GM21723 (cell line): Measurements from ENCODE around the gene HECW1.
A peak's percentile ranks its signal among the peaks of the same experiment; 100 is the strongest.

ENCODE experiments used
- ATAC-seq: cut with Tn5 transposase; IDR thresholded peaks from one replicate; pipeline ENCODE4 v1.9.1; 2021; ENCODE audit warnings: mild to moderate bottlenecking, moderate library complexity; ENCODE audit not compliant: unreplicated experiment

The HECW1 gene

DNA sequence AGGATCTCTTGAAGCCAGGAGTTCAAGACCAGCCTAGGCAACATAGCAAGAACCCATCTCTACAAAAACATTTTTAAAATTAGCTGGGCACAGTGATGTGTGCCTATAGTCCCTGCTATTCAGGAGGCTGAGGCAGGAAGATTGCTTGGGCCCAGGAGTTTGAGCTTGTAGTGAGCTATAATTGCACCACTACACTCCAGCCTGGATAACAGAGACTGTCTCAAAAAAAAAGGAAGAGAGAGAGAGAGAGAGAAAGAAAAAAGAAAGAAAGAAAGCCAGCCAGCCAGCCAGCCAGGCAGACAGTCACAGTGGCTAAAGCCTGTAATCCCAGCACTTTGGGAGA, 375.3 kb downstream of the HECW1 start:
- no peak for ATAC-seq

DNA sequence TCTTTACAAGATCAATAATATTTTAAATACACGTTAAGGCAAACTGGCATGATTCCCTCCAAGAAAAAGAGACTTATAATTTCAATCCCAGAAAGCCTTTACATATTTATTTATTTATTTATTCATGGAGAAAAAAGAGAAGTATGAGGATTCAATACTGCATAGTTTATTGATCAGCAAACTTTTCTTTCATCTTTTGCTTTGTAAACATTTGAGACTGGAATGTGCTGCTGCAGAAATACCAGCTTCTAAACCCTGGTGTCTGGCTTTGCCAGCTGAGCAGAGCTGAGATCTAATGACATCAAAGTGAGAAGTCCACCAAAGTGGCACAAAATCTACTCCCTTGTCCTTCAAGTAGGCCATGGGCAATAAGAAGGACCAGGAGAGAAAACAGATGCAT, 376.8 kb downstream of the HECW1 start:
- no peak for ATAC-seq

DNA sequence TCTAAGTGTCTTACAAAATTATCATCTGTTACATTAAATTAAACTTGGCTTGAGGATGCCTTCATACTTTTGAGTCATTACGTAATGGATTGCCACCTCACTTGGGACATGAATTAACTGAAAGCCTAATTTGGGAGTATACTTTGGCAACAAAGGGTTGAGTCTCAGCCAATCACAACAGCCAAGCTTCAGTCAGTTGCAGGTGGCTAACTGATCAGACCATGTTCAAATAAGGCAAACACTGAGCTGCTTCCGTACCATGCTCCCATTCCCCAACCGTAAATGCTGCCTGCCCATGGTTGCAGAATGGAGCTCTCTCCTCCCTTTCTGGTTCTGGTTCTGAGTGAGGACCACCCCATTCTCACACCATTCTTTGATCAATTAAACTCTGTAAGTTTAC, 377.6 kb downstream of the HECW1 start:
- ATAC-seq, result no peak

DNA sequence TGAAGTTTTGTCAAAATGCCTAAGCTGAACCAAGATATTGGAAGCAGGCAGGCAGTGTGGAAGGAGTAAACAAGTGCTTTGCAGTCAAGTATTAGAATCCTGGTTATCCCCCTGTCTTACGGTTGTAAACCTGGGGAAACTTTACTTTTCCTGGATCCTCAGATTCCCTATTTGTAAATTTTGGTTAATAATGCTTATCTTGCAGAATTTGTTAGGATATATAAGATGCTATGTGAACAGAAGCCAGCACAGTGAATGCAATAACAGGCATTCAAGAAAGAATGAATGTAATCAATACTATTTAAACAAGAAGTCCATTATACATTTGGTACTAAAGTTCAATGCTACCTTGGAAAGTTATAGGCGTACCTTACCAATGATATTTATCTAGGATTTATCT, 378.7 kb downstream of the HECW1 start:
- no peak for ATAC-seq

DNA sequence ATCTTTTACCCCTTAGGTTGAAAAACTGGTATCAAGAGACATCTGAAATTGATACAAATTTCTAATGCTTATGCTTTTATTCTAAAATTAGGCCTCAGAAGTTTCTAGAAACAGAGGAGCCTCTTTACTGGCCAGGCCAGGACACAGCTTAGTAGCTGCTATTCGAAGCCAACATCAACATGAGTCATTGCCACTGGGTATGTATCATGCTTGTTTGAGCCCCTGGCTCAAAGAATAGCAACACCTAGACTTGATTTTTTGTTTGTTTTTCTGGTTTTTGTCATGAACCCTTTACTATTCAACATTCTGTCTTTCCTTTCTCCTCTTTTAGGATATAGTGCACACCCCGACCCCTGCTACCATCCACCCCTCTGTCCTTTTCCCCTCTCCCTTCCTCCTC, 379.5 kb downstream of the HECW1 start:
- no peak for ATAC-seq

DNA sequence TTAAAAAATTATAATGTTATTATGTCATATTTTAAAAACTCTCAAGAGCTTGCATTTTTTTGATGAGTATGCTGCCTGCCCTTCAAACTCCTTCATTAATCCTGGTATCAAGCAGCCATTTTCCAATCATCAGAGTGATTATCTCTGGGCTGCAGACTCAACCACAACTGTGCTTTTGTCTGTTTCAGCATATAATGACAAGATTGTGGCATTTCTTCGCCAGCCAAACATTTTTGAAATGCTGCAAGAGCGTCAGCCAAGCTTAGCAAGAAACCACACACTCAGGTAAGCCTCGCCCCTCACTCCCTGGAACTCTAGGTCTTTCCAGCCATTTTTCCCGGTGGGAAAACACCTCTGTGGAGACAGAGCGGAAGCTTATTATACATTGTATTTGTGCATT, 380.4 kb downstream of the HECW1 start:
- no peak for ATAC-seq

DNA sequence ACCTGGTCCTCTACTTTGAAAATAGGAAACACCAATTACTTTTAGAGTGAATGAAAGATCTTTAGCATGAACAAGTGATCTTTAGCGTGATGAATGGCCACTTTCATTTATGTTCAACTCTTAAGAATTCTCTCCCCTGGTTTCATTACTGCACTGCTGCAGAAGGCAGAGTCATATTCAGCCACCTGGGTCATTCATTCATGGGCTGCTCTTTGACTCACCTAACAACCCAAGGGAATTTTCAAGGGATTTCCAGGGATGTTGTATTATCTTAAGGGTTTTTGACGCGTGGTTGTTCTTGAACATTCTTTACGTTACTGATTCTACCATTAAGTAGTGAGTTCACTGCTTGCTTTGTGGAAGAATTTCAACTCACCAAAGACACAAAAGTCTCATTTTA, 383.1 kb downstream of the HECW1 start:
- ATAC-seq, result no peak

DNA sequence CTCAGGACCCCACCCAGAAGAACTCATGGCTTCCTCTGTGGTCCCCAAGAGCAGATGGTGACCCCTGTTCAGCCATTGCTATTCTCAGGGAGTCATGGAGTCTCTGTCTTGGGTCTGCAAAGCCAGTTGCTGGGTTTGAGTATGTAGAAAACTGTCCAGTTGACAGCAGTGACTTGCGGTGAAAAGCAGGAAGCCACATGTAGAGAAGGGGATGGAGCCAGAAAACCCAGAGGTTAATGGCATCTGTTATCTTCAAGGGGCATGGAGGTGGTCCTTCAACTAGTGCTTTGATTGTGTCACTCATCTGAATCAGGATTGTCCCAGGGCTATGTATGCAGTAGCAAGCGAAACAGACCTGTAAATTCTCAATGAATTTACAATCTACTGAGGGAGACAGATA, 384.1 kb downstream of the HECW1 start:
- no peak for ATAC-seq

DNA sequence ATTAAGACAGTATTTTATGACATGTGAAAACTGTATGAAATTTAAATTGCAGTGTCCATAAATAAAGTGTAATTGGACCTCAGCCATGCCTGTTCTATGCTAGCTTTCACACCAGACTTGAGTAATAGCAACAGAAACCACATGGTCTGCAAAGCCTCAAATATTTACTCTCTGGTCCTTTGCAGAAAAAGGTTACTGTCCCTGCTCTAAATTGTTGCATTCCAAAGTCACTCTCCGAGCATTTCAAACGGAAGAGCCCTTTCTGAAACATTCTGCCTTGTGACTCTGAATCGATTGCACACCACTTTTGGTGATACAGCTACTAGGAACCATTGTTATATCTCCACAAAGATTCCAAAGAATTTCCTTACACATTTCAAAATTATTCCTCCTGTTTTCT, 389.4 kb downstream of the HECW1 start:
- no peak for ATAC-seq

DNA sequence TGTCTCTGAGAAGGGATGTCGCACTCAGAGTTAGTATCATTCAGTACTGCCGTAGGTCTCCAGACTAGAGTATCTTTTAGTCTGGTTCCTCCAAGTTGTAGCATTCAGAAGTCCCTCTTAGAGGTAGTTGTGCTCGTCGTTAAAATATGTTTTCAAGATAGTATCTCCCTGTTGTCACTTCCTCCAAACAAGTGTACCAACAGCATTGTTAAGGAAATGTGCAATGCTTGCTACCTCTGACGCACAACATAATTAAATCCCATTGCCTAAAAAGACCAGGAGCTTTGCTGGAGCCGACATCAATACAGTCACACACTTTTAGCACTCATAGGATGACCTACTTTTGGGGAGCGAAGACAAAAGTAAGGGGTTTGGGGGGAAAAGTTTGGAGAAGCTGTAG, 390.5 kb downstream of the HECW1 start:
- no peak for ATAC-seq

DNA sequence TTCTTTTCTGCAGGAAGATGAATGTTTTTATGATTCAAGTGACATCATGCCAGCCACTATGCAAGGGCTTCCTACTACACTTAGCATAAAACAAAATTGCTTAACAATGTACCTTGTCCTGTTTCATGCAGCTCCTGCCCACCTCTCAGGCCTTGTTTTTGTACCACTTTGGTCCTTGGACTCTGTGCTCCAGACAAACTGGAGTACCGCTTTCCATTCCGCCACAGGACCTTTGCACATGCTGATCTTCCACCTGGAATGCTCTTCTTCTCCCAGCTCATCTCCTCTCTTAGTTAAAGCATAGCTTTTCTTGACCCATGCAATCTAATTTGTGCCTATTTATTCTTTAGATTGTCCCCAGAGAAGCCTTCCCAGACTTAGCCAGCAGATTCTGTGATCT, 393.0 kb downstream of the HECW1 start:
- no peak for ATAC-seq

DNA sequence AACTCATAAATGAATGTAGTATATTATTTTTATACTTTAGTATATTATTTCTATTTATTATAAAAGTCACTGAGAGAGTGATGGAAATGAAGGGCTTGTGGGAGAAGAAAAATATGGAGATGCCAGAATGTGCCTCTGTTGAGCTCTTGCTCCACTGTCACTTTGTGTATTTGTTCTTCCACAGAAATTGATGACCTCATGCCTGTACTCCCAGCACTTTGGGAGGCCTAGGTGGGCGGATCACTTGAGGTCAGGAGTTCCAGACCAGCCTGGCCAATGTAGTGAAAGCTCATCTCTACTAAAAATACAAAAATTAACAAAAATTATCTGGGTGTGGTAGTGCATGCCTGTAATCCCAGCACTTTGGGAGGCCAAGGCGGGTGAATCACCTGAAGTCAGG, 394.0 kb downstream of the HECW1 start:
- ATAC-seq, result no peak

DNA sequence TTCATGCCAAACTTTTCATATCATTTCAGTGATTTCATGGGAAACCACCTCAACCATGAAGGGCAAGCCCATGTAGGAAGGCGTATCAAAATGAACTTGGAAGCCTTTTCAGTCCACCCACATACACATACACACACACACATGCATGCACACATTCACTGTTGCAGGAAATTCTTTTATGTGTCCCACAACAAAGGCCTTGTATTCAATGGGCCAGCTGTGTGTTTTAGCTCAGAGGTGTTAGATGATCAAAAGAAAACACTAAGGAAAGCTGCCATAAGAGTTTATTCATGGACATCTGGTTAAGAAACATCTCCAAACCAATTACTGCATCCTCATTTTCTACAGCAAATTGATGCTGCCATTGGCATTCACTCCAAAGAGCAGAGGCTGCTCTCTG, 396.0 kb downstream of the HECW1 start:
- no peak for ATAC-seq

DNA sequence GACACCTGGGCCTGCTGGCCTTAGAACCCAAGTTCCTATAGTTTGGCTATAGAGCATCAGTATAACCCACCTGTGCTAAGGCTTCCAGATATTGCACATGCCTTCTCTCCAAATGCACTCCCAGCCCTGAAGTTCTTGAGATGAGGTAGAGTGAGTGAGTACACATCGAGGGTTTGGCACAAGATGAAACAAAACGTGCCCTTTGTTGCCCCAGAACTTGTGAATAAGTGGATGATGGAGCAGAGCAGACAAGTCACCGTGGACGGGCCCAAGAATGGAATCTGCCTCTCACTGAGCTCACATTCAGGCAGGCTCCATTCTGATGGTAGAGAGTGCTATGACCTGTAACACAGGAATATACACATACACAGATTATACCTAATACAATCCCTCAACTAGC, 397.5 kb downstream of the HECW1 start:
- no peak for ATAC-seq

DNA sequence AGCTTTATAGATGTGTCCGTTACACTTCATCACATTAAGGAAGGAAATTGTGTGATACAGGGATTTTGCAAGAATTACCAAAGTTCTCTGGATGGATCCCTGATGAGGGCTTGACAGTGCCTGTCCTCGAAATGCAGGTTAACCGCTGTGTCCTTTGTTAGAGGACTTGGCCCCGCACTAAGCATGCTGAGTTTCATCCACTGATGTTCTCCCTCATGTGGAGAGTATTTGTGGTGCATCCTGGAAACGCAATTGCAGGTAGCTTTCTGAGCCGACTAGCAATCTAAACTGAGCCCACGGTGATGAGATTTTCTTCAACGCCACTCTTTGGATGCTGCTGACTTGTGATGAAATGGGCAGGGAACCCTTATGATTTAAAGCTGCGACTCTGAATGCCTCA, 398.6 kb downstream of the HECW1 start:
- ATAC-seq, result no peak

DNA sequence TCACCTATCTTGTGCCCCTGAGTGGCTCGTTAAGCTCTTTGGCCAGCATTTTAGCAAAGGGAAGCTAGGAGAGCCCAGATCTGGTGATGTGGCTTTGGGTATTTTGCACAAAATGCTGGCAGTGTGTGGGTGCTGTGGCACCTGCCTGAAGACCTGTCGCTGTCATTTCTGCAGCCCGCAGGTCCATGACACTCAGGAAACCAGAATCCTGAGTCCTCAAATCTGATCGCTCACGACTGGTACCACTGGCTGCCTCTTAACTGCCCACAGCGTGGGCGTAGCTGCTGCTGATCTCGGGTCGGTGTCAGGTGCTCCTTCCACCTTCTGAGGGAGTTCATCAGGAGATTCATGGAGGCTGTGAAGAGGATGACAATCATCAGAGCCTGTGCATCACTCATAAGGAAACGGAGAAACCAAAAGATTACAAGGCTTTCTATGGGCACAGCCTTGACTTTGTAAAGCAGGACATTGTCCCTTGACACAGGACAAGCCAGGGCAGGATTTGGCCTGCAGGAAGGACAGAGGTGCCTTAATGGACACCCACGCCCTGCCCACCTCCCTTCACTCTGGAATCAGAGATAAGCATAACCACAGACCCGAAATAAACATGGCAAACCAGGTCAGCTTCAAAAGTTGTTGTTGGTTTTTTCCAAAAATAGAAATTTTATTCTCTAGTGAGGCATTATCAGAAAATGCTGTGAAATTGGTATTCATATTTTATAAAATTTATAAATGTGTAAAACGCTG, 399.5 kb downstream of the HECW1 start:
- ATAC-seq, result no peak

DNA sequence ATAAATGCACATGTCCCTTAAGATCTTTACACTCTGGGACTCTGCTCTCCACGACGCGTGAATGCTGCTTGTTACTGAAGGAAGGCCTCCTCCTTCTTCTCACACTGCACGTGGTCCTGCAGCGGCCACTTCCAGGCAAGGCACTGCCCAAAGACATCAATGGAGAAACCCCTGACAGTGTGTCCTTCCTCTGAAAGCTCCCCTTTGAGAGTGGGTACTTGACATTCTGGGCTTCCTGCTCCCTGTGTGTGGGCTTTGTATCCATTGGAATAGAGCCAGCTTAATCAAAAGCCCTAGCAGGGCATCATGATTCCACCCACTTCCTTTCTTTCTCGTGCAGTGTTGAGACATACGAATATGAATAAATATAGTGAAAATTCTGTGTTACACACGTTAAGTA, 400.8 kb downstream of the HECW1 start:
- ATAC-seq, result no peak

DNA sequence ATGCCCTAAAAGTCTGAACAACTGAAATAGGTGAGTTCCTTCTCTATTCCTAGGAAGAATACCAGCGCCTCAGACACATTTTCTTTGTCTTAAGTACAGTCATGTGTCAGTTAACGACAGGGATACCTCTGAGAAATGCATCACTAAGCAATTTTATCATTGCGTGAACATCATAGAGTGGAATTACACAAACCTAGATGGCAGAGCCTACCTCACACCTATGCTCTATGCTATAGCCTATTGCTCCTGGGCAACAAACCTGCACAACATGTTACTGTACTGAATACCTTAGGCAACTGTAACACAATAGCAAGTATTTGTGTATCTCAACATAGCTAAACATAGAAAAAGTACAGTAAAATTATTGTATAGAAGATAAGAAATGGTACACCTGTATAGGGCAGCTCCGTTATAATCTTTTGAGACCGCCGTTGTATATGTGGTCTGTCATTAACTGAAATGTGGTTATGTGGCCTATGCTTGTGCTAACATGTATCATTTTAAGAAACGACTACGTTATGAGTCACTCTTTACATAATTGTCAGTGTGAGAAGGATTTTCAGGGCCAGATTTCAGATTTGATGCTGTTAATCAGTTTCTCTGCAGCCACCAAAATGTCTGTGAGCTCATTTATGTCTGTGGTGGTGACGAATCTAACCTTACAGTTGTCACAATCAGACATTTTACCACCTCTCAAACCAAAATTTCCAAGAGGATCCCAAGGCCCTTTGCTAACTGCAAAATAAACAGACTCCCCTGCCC, 404.3 kb downstream of the HECW1 start:
- peak; percentile 74 for ATAC-seq

DNA sequence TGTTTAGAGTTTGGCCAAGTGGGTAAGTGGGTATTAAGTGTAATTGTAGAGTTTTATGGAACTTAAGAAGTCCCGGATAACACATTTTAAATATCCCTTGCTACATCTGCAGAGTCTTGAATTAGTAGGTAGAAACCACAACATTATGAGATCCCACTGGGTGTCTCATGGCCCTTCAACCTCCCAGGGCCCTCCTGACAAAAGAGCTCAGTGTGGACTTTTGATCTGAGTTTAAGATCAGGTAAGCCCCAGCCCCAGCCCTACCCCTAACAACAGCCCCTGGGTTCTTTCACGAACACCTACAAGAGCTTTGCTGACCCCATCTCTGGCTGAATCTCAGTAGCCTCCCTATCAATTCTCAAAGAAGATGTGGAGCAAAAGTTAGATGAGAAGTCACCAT, 405.0 kb downstream of the HECW1 start:
- no peak for ATAC-seq

DNA sequence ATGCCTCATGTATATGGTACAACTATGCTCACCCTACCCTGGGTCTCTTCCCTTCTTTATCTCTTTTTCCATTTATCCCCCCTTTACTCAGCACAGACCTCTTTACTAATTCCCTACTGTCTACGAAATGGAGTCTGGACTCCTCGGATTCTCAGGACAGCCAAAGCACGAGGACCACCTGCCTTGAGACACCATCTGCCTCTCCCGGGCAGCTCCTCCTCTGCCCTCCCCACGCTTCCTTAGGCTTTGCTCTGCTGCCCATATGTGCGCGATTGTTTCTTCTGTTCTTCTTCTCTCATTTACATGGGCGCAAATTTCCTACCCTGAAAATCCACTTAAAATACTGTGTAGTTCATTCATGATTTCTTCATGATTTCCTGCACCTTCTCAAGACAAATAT, 407.8 kb downstream of the HECW1 start:
- ATAC-seq, result no peak

DNA sequence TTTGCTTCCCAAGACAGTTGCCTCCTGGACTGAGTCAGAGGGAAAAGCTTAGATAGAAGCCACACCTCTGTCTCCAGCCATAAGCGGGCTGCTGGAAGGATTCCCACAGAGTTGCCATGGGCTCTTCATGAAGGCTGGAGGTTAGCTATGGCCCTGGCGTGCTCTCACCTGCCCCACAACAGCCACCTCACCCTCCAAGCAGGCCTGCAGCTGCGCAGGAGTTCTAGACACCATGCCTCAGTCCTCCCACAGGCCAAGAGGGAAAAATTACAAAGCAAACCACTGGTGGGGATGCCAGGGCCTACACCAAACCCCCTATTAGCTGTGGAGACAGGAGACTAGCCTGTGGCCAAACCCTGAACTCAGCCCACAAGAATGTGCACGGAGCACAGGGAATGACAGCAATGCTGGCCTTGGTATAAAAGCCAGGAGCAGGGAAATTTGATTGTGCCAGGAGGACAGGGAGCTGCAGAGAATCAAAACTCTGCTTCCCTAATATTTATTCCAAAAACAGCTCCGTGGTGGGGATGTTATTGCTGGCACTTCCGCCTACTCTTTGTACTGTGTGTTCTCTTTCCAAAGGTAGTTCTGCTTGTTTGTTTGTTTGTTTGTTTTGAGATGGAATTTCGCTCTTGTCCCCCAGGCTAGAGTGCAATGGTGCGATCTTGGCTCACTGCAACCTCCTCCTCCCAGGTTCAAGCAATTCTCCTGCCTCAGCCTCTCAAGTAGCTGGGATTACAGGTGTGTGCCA, 410.1 kb downstream of the HECW1 start:
- ATAC-seq, result no peak
